Natural killer cell (primary cell): ENCODE results near the gene MBLAC2. TPM values are rescaled to one million over a fixed set of nuclear protein-coding genes. Genes with fewer than 3 reads are reported as not detected.

Experiments
- ATAC-seq, 3 donors: fragments of 150-1000 bp in 2 of 3; fragments of 200-7000 bp in 1 of 3; cut with Tn5 transposase; 1 replicate in 1 of 3; 2 replicates in 2 of 3; pipeline ENCODE4 v1.10.0; 2021; ENCODE audit warnings: mild to moderate bottlenecking in 2 of 3, moderate library complexity in 2 of 3
- DNase-seq, 2 donors: peaks; one replicate each; pipeline versions ENCODE4 v3.0.0 to v3.0.0-alpha.2; 2013 to 2021; ENCODE audit warnings: mixed read lengths in 1 of 2
- H3K27ac ChIP-seq: one replicate; pipeline ENCODE4 v1.5.1; 2013; ENCODE audit warnings: mild to moderate bottlenecking, low read length
- H3K27me3 ChIP-seq: one replicate; pipeline ENCODE4 v1.6.1; 2013; ENCODE audit warnings: low read length; ENCODE audit not compliant: control insufficient read depth, insufficient read depth
- H3K36me3 ChIP-seq: one replicate; pipeline ENCODE4 v1.6.1; 2013; ENCODE audit warnings: low read length; ENCODE audit not compliant: control insufficient read depth, insufficient read depth
- H3K4me1 ChIP-seq: one replicate; pipeline ENCODE4 v1.6.1; 2013; ENCODE audit warnings: low read length; ENCODE audit not compliant: control insufficient read depth, insufficient read depth
- H3K4me3 ChIP-seq: one replicate; pipeline ENCODE4 v1.5.1; 2013; ENCODE audit warnings: low read length
- H3K9me3 ChIP-seq: one replicate; pipeline ENCODE4 v1.6.1; 2013; ENCODE audit warnings: low read length; ENCODE audit not compliant: control insufficient read depth, insufficient read depth
- H3K27ac Mint-ChIP-seq, 2 donors: one replicate each; pipeline ENCODE4 v1.8.0; 2022; ENCODE audit warnings: mild to moderate bottlenecking in 2 of 2, mixed read lengths in 2 of 2, moderate library complexity in 1 of 2
- H3K27me3 Mint-ChIP-seq, 2 donors: one replicate each; pipeline ENCODE4 v1.8.0; 2022; ENCODE audit warnings: low read depth in 2 of 2, mixed read lengths in 2 of 2
- H3K36me3 Mint-ChIP-seq: one replicate; pipeline ENCODE4 v1.8.0; 2022; ENCODE audit warnings: mixed read lengths
- H3K4me1 Mint-ChIP-seq, 2 donors: one replicate each; pipeline ENCODE4 v1.8.0; 2022; ENCODE audit warnings: mixed read lengths in 2 of 2
- H3K4me3 Mint-ChIP-seq: one replicate; pipeline ENCODE4 v1.8.0; 2022; ENCODE audit warnings: mild to moderate bottlenecking, moderate library complexity, mixed read lengths
- H3K9me3 Mint-ChIP-seq, 2 donors: one replicate each; pipeline ENCODE4 v1.8.0; 2022; ENCODE audit warnings: mixed read lengths in 2 of 2
- WGBS: methylation state at CpG from one replicate; pipeline ENCODE4 v1.1.7; 2013; ENCODE audit warnings: missing lambda C conversion rate; ENCODE audit not compliant: insufficient coverage; 5-methylcytosine and 5-hydroxymethylcytosine counted together
- intact Hi-C: fragments of 100-400 bp; cut with micrococcal nuclease; formaldehyde crosslinking; loops from one replicate; pipeline ENCODE4 v1.14.2; 2022
- total RNA-seq, 4 donors: library from RNA; stranded (reverse); fragments of 120-200 nt in 1 of 4; gene quantifications; one replicate each; pipeline versions ENCODE4 v1.2.3 to v1.2.4, GENCODE V29; 2013 to 2022
- TF ChIP-seq, protein P1 (sequence below): fragments of 200-600 bp; IDR thresholded peaks from one replicate; pipeline ENCODE4 v1.8.0; 2022; ENCODE audit warnings: antibody characterized with exemption

Gene MBLAC2
- total RNA-seq, 3 donors from 2014 or later (not counting 1 experiment from before 2014, with no cell fraction given) = 2.9 to 4.8 (median 3.5) TPM

DNA sequence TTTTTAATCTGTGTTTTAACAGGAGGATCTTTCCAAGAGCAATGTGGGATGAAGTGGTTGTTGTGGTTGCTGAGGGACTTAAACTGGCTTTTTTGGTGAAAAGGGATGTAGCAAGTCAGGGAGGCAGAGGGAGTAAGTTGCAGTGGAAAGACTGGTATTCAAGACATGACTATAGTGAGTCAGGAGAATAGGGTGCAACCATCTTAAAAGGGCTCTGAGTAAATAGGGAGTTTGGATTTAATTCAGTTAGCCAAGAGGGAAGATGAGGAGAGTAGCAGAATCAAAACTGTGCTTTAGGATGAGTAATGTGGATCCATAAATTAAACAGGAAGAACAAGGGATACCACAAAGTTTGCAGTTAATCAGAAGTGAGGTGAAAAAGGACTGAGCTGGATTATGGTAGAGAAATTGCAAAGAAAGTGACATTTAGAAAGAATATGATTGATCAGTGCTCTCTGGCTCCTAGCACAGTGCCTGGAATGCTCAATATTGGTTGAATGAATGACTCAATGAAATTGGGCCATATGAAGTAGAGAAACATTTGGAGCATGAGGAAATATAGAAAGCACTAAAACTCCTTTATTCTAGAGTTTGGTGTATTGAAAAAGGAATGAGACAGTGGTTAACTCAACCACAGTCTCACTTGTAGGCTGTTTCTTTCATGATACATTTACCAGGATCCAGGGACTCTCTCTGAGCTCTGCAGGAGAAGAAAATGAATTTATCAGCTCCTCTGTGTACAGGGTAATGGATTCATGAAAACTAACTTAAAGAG, 5.2 kb upstream of the MBLAC2 start:
- no peak overlapping the region for H3K27ac ChIP-seq
- TF ChIP-seq, protein P1, sequence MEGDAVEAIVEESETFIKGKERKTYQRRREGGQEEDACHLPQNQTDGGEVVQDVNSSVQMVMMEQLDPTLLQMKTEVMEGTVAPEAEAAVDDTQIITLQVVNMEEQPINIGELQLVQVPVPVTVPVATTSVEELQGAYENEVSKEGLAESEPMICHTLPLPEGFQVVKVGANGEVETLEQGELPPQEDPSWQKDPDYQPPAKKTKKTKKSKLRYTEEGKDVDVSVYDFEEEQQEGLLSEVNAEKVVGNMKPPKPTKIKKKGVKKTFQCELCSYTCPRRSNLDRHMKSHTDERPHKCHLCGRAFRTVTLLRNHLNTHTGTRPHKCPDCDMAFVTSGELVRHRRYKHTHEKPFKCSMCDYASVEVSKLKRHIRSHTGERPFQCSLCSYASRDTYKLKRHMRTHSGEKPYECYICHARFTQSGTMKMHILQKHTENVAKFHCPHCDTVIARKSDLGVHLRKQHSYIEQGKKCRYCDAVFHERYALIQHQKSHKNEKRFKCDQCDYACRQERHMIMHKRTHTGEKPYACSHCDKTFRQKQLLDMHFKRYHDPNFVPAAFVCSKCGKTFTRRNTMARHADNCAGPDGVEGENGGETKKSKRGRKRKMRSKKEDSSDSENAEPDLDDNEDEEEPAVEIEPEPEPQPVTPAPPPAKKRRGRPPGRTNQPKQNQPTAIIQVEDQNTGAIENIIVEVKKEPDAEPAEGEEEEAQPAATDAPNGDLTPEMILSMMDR = no peak
- no peaks in the 10 kb centered on the region for H3K36me3 Mint-ChIP-seq
- ATAC-seq (no peak), DNase-seq (no peak)
- peaks cover 5 to 6% of the 10 kb centered on the region in 2 donors for H3K4me1 Mint-ChIP-seq
- no peaks in the 10 kb centered on the region for H3K36me3 ChIP-seq
- H3K9me3 ChIP-seq = no peaks in the 10 kb centered on the region
- H3K4me3 Mint-ChIP-seq = no peak overlapping the region
- no peak overlapping the region for H3K4me3 ChIP-seq
- H3K4me1 ChIP-seq = peaks cover 4% of the 10 kb centered on the region
- H3K27me3 ChIP-seq = no peaks in the 10 kb centered on the region
- H3K9me3 Mint-ChIP-seq = no peaks in the 10 kb centered on the region
- intact Hi-C loops = no loop called here
- H3K27me3 Mint-ChIP-seq = no peaks in the 10 kb centered on the region
- no peak overlapping the region for H3K27ac Mint-ChIP-seq

DNA sequence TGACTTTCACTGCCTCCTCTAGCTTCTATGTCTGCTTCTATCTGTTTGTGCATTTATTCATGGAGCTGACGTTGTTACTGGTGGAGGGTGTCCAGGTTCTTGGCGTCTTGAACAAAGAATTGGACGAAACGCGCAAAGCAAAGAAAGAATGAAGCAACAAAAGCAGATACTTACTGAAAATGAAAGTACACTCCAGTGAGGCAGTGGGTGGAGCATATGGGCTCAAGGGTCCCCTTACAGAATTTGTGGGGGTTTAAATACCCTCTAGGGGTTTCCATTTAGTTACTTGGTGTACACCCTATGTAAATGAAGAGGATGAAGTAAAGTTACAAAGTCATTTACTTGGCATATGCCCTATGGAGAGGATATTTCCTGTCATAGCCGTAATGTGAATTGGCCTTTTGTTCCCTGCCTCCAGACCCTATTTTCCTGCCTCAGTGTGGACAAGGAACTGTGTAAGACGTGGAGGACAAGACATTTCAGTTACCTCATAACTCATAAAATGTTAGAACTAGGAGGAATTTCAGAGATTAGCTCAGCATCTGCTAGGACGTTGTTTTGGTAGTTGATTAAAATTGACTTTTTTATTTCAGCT, 3.1 kb upstream of the MBLAC2 start:
- Mint-ChIP-seq H3K27ac (no peak overlapping the region), H3K4me1 (peaks cover 25 to 26% of the 10 kb centered on the region in 2 donors), H3K27me3 (no peaks in the 10 kb centered on the region), H3K36me3 (no peaks in the 10 kb centered on the region), H3K9me3 (no peaks in the 10 kb centered on the region), H3K4me3 (no peak overlapping the region)
- H3K9me3 ChIP-seq = no peaks in the 10 kb centered on the region
- no peak for DNase-seq
- WGBS = 96% methylated on average over 7 of the region's 8 CpGs
- TF ChIP-seq, protein P1 = no peak
- no peak overlapping the region for H3K27ac ChIP-seq
- intact Hi-C loops = no loop called here
- no peak for ATAC-seq
- H3K4me3 ChIP-seq = no peak overlapping the region
- peaks cover 15% of the 10 kb centered on the region for H3K4me1 ChIP-seq
- H3K36me3 ChIP-seq = no peaks in the 10 kb centered on the region
- no peaks in the 10 kb centered on the region for H3K27me3 ChIP-seq

DNA sequence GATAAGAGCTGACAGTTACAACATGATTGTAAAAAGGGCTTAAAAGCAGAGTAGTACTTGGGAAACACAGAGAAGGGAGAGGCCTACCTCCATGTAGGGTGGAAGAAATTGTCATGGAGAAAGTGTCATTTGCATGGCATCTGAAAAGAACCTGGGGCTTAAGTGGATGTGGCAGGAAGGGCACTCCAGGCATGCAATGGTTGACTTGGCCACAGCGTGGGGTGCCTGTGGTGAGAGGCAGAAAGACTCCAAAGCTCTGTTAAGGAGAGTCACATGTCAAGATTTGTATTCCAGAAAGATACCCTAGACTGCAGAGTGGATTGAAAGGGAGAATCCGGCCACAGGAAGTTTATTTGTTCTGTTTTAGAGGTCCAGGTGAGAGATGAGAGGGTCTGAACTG, 2.5 kb upstream of the MBLAC2 start:
- ATAC-seq = no peak
- no peaks in the 10 kb centered on the region for H3K36me3 Mint-ChIP-seq
- peaks cover 15% of the 10 kb centered on the region for H3K4me1 ChIP-seq
- H3K9me3 Mint-ChIP-seq = no peaks in the 10 kb centered on the region
- intact Hi-C loops = no loop called here
- no peaks in the 10 kb centered on the region for H3K27me3 Mint-ChIP-seq
- 93% methylated on average over 2 of the region's 2 CpGs for WGBS
- TF ChIP-seq, protein P1 = no peak
- no peak overlapping the region for H3K27ac Mint-ChIP-seq
- no peaks in the 10 kb centered on the region for H3K36me3 ChIP-seq
- no peak overlapping the region for H3K27ac ChIP-seq
- H3K4me1 Mint-ChIP-seq = peaks cover 26% of the 10 kb centered on the region in 2 donors
- no peaks in the 10 kb centered on the region for H3K27me3 ChIP-seq
- H3K9me3 ChIP-seq = no peaks in the 10 kb centered on the region
- H3K4me3 Mint-ChIP-seq = no peak overlapping the region
- DNase-seq = no peak
- H3K4me3 ChIP-seq = no peak overlapping the region
